Stimulated activated CD4-positive, alpha-beta T cell treated with anti-CD3 and anti-CD28 coated beads, TNF-alpha, amount 100 ng/mL, for 24 hours (primary cell): Measurements from ENCODE around the gene SFSWAP.
"Not testable (repeated sequence)": the region's sequence is repeated elsewhere in the genome, so short reads cannot be mapped to it uniquely, and the experiment has no call there.

ENCODE experiments used
- DNase-seq, 3 experiments: peaks; one replicate each; pipeline ENCODE4 v3.0.0-alpha.2; 2020; ENCODE audit warnings: low read depth in 3 of 3

SFSWAP gene

DNA sequence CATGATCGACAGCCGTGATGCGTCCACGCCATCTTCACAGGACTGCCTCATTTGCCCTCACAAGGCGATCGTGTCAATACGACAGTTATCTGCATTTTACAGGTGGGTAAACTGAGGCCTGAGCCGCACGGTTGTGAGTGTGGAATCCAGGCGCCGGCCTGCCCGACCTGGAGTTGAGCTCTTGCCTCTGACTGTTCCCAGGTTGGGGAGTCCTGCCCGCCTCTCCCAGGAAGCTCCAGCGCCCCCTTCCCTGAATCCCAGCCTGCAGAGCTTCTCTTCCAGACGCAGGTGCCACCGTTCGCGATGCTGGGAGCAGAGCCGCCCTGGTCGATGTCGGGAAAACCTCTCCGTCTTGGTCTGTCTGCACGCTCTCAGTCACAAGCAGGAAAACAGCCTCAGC lies 31.1 kb upstream of the SFSWAP start:
- DNase-seq: not testable (repeated sequence)

GRCh38 chr12:131680392-131681256 lies 30.3 kb upstream of the SFSWAP start:
- not testable (repeated sequence) for DNase-seq

- DNase-seq: no peak
These were observed 29.7 kb upstream of the SFSWAP start for GRCh38 chr12:131681257-131681620.

- peak in 2 of 3 experiments; percentile 14 to 38 for DNase-seq
These were observed 29.0 kb upstream of the SFSWAP start for GRCh38 chr12:131681746-131682509.

GRCh38 chr12:131682510-131682895 lies 28.4 kb upstream of the SFSWAP start:
- DNase-seq: no peak

- no peak for DNase-seq
These were observed 27.4 kb upstream of the SFSWAP start for GRCh38 chr12:131683266-131684014.

DNA sequence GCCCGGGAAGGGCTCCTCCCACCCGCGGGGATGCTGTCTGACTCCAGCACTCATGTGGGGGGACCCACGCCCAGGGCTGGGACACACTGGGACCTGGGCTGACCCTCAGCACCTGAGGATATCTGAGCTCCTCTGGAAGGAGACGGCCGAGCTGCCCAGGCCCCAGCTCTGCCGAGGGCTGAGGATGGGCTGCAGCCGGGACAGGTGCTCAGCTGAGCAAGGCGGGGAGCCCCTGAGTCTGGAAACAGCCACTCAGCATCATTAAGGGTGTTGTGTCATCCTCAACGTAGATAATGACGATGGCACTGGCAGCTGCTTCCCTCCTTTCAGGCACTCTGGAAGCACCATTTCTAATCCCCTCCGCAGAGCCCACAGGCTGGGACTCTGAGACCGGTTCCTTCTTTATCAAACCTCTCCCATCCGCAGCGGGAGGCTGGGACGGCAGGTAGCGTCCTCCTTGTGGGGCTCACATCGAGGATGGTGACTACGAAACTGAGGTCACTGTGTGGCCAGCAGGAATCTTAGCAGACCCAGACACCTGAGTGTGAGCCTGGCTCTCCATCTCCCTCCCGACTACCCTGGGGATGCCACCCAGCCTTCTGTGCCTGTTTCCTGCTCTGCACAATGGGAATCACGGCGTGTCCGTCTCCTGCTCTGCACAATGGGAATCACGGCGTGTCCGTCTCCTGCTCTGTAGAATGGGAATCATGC lies 26.7 kb upstream of the SFSWAP start:
- no peak for DNase-seq

DNA sequence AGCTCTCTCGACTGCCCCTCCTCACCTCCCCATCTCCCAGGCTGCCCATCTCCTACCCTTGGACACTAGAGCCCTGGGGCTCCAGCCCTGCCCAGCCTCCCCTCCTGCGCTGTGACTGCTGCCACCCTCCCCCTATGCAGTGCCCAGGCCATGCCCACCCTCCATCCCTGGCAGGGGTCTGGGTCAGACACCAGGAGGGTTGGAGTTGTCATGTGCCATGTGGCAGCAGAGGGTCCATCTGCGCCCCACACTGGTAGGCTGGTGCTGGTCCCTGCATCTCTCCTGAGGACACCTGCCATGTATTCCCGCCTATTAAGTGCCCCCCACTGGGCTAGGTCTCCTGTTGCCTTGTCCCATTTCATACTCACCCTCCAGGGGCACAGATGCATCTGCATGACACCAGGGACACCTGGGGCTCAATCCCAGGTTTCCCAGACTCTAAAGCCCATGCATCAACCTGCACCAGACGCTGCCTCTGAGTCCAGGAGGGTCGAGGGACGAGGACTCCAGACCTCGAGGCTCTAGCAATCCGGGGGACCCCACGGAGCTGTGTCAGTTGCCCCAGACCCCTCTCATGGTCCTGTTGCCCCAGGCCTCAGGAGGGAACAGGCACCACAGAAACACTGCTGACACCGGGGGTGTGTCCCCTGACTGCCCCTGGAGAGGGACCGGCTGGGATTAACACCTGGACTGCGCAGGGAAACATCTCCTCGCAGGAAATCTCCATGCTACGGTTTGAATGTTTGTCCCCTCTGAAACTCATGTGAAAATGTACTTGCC lies 23.4 kb upstream of the SFSWAP start:
- DNase-seq: no peak

DNA sequence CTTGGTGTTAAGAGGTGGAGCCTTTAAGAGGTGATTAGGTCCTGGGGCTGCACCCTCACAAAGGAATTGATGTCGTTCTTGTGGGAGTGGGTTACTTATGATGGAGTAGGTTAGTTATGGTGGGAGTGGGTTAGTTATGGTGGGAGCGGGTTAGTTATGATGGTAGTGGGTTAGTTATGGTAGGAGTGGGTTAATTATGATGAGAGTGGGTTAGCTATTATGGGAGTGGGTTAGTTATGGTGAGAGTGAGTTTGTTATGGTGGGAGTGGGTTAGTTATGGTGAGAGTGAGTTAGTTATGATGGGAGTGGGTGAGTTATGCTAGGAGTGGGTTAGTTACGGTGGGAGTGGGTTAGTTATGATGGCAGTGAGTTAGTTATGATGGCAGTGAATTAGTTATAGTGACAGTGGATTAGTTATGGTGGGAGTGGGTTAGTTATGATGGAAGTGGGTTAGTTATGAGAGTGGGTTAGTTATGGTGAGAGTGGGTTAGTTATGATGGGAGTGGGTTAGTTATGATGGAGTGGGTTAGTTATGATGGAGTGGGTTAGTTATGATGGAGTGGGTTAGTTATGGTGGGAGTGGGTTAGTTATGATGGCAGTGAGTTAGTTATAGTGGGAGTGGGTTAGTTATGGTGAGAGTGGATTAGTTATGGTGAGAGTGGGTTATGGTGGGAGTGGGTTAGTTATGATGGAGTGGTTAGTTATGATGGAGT lies 22.6 kb upstream of the SFSWAP start:
- no peak for DNase-seq

GRCh38 chr12:131688845-131689154 lies 22.1 kb upstream of the SFSWAP start:
- DNase-seq: no peak

DNA sequence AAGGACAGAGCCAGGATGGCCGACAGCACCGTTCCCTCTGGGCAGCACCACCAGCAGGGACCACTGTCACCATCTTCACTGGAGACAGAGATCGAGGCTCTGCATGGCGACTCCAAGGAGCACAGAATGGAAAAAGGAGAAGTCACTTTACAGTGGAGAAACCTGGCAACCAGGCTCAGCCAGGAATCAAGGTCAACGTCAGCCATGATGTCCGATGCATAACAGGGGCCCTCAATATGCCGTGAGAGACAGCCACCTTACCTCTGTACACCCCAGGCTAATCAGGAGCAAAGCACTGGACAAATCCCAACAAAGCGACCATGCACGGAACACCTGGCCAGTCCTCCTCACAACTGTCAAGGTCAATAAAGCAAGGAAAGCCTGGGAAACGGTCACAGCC lies 20.6 kb upstream of the SFSWAP start:
- no peak for DNase-seq

DNA sequence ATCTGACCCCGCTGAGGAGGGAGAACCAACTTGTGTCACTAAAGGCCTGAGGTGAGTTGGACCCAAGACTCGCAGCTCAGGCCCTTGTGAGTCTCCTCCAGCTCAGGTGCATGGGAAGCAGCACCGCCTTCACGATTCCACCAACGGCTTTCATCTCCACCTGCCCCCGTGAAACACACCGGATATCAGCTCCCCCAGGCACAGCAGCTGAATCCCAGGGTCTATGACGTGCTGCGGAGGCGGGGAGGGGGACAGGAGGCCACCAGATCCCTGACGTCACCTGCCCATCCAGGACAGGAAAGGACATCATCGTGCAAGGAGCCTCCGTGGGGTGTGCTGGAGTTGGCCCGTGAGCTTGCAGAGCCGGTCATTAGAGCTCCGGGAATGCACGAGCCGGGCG lies 18.5 kb upstream of the SFSWAP start:
- DNase-seq: no peak

- DNase-seq: no peak
These were observed 17.7 kb upstream of the SFSWAP start for GRCh38 chr12:131693149-131693548.

DNA sequence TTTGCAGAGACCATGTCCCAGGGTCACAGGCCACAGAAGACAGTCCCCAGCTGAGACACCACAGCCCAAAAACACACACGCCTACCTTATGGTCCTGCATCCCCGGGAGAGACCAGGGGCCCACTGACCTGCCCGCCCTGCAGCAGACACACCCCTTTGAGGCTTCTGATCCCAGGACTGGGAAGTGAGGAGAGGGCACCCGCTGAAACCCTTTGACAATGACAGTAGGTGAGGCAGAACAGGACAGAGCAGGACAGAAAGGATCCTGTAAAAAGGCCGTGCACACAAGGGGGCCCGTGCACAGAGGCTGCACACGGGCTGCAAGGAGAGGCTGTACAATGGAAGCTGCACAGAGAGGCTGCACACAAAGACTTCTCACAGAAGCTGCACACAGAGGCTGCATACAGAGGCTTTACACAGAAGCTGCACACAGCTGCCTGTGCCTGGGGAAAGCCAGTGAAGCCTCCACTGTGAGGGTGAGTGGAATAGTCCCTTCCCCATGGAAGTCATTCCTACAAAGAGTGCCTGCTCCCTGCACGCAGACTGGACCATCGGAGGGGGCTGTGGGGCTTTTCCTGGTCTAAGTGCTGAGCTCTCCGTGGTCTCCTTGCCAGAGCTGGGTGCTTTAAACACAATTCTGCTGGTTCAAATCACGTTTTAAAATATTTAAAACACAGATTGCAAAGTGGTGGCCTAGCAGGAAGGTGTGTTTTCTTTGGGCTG lies 16.6 kb upstream of the SFSWAP start:
- DNase-seq: no peak

DNA sequence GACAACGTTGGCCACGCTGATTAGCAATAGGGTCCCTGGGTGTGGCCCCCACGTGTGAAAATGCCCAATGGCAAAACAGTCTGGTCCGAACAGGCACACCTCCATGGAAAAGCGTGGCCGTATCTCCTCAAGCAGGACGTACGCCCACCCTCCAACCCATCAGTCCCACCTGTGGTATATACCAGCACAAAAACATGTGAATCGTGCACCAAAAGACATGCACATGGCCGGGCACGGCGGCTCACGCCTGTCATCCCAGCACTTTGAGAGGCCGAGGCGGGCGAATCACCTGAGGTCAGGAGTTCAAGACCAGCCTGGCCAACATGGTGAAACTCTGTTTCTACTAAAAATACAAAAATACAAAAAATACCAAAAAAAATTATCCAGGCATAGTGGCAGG lies 14.9 kb upstream of the SFSWAP start:
- DNase-seq: no peak

DNA sequence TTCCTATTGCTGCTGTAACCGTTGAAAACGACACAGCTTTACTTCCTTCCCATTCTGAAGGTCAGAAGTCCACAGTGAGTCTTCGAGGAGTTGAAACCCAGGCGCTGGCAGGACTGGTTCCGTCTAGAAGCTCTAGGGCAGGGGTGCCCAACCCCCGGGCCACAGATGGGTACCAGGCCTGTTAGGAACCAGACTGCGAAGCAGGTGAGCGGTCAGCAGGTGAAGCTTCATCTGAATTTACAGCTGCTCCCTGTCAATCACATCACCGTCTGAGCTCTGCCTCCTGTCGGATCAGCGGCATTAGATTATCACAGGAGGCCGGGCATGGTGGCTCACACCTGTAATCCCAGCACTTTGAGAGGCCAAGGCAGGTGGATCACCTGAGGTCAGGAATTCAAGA lies 12.6 kb upstream of the SFSWAP start:
- no peak for DNase-seq

- DNase-seq: no peak
These were observed 11.5 kb upstream of the SFSWAP start for GRCh38 chr12:131699434-131699833.

DNA sequence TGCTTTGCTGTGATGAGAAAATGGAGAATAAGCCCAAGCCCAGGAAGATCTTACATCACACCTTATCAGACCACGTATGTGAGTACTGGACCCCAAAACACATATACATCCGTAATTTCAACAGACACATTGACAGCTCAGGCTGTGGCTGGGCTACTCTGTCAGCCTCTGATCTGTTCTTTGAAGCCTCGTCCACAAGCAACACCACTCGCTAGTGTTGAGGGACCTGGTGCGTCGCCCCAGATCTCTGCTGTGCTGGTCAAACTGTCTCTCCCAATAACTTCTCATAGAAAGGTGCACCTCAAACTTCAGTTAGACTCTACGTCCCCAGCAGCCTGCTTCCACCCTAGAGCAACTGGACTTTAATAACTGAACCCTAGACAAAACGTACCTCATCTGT lies 10.6 kb upstream of the SFSWAP start:
- no peak for DNase-seq

DNA sequence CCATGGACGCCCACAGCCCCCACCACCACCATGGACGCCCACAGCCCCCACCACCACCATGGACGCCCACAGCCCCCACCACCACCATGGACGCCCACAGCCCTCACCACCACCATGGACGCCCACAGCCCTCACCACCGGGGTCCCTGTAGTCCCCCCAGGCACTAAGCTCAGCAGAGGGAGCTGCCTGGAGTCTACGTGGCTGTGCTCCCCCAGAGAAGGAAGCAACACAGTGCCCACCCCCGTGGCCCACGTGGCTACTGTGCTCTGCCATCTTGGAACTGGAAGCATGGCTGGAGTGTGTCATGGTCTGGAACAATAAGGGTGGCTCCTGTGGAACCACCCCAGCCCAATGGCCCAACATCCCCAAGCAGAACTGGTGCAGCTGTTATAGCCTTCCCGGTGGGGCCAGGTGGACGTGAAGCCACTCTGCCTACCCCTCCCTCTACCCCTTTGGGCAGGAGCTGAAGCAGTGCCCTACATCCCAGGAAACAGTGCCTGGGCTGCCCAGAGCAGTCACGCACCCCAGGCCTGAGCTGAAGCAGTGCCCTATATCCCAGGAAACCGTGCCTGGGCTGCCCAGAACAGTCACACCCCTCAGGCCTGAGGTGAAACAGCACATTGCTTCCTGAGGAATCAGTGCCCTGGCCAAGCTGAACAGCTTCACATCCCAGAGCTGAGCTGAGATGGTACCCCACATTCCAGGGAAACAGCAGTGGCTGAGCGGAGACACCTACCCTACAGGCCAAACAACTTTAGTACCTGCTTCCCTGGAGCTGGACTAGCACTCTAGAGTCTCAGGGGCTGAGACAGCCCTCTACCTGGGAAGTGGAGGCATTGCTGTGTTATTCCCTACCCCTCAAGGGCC lies 9.0 kb upstream of the SFSWAP start:
- DNase-seq: no peak
